H9 (cell line): Measurements from ENCODE around the gene CMTM8. TPM values are rescaled to one million over a fixed set of nuclear protein-coding genes. Genes with fewer than 3 reads are reported as not detected.

Source experiments
- DNase-seq: peaks from one replicate; pipeline ENCODE4 v3.0.0-alpha.2; 2017
- H2AFZ ChIP-seq: one replicate; pipeline ENCODE4 v1.6.1; 2013; ENCODE audit warnings: mild to moderate bottlenecking, low read length, control low read depth, moderate library complexity
- H2AK5ac ChIP-seq: 2 replicates; pipeline ENCODE4 v1.6.1; 2013; ENCODE audit warnings: low read length, control low read depth, mixed read lengths; ENCODE audit not compliant: insufficient read length
- H2BK120ac ChIP-seq: one replicate; pipeline ENCODE4 v1.6.1; 2013; ENCODE audit warnings: low read depth, mild to moderate bottlenecking, low read length, control low read depth, inconsistent platforms; ENCODE audit not compliant: poor library complexity, severe bottlenecking
- H2BK12ac ChIP-seq: 2 replicates; pipeline ENCODE4 v1.6.1; 2013; ENCODE audit warnings: low read length, control low read depth, mixed read lengths, low read depth; ENCODE audit not compliant: insufficient read length
- H2BK15ac ChIP-seq: 2 replicates; pipeline ENCODE4 v1.6.1; 2013; ENCODE audit warnings: low read depth, low read length, control low read depth
- H2BK20ac ChIP-seq: one replicate; pipeline ENCODE4 v1.6.1; 2013; ENCODE audit warnings: low read depth, mild to moderate bottlenecking, low read length, control low read depth, inconsistent platforms; ENCODE audit not compliant: poor library complexity, severe bottlenecking
- H2BK5ac ChIP-seq: 2 replicates; pipeline ENCODE4 v1.6.1; 2013; ENCODE audit warnings: low read length, control low read depth, mixed read lengths; ENCODE audit not compliant: insufficient read length
- H3K14ac ChIP-seq: 2 replicates; pipeline ENCODE4 v1.6.1; 2013; ENCODE audit warnings: low read length, control low read depth; ENCODE audit not compliant: insufficient read depth
- H3K18ac ChIP-seq: 2 replicates; pipeline ENCODE4 v1.6.1; 2013; ENCODE audit warnings: low read depth, mild to moderate bottlenecking, mixed read lengths, low read length, control low read depth; ENCODE audit not compliant: insufficient read length
- H3K23ac ChIP-seq: 2 replicates; pipeline ENCODE4 v1.6.1; 2013; ENCODE audit warnings: low read length, control low read depth, mixed read lengths, low read depth; ENCODE audit not compliant: insufficient read length
- H3K23me2 ChIP-seq: 2 replicates; pipeline ENCODE4 v1.6.1; 2013; ENCODE audit warnings: low read depth, mild to moderate bottlenecking, mixed read lengths, low read length, control low read depth; ENCODE audit not compliant: insufficient read length, poor library complexity, severe bottlenecking
- H3K27ac ChIP-seq: 2 replicates; pipeline ENCODE4 v1.5.1; 2013; ENCODE audit warnings: low read length, control low read depth, mixed read lengths, low read depth; ENCODE audit not compliant: insufficient read length
- H3K27me3 ChIP-seq: 2 replicates; pipeline ENCODE4 v1.6.1; 2013; ENCODE audit warnings: low read length, control low read depth, inconsistent platforms; ENCODE audit not compliant: insufficient read depth
- H3K4ac ChIP-seq: 2 replicates; pipeline ENCODE4 v1.6.1; 2013; ENCODE audit warnings: low read depth, mild to moderate bottlenecking, control low read depth, inconsistent platforms, low read length, moderate library complexity
- H3K4me1 ChIP-seq: 2 replicates; pipeline ENCODE4 v1.6.1; 2013; ENCODE audit warnings: low read length, control low read depth, inconsistent platforms; ENCODE audit not compliant: insufficient read depth
- H3K4me2 ChIP-seq: 2 replicates; pipeline ENCODE4 v1.6.1; 2013; ENCODE audit warnings: low read length, control low read depth, mixed read lengths; ENCODE audit not compliant: insufficient read length, insufficient read depth
- H3K56ac ChIP-seq: 2 replicates; pipeline ENCODE4 v1.6.1; 2013; ENCODE audit warnings: low read depth, mild to moderate bottlenecking, mixed read lengths, low read length, control low read depth; ENCODE audit not compliant: insufficient read length
- H3K79me1 ChIP-seq: 2 replicates; pipeline ENCODE4 v1.6.1; 2013; ENCODE audit warnings: low read depth, mild to moderate bottlenecking, moderate library complexity, low read length, control low read depth, inconsistent platforms; ENCODE audit not compliant: insufficient read depth, poor library complexity, severe bottlenecking
- H3K79me2 ChIP-seq: 2 replicates; pipeline ENCODE4 v1.6.1; 2013; ENCODE audit warnings: low read length, control low read depth, inconsistent platforms; ENCODE audit not compliant: insufficient read depth
- H3K9ac ChIP-seq: 2 replicates; pipeline ENCODE4 v1.6.1; 2013; ENCODE audit warnings: low read length, control low read depth, mixed read lengths; ENCODE audit not compliant: insufficient read length; ENCODE audit errors: extremely low read depth
- H3K9me3 ChIP-seq: one replicate; pipeline ENCODE4 v1.6.1; 2013; ENCODE audit warnings: low read depth, low read length, inconsistent platforms; ENCODE audit not compliant: control insufficient read depth
- H3T11ph ChIP-seq: one replicate; pipeline ENCODE4 v1.6.1; 2013; ENCODE audit warnings: mild to moderate bottlenecking, low read length, control low read depth, inconsistent platforms
- H4K20me1 ChIP-seq: one replicate; pipeline ENCODE4 v1.6.1; 2013; ENCODE audit not compliant: control insufficient read depth, insufficient read length, insufficient read depth
- H4K5ac ChIP-seq: 2 replicates; pipeline ENCODE4 v1.6.1; 2013; ENCODE audit warnings: low read depth, mild to moderate bottlenecking, mixed read lengths, low read length, control low read depth; ENCODE audit not compliant: insufficient read length
- H4K8ac ChIP-seq: replicated peaks from 2 replicates; pipeline ENCODE4 v1.6.1; 2013; ENCODE audit warnings: low read length, control low read depth, mixed read lengths, low read depth; ENCODE audit not compliant: insufficient read length
- H4K91ac ChIP-seq: 2 replicates; pipeline ENCODE4 v1.6.1; 2013; ENCODE audit warnings: low read depth, mild to moderate bottlenecking, moderate library complexity, mixed read lengths, low read length, control low read depth; ENCODE audit not compliant: insufficient read length
- H3K27ac Mint-ChIP-seq, 3 experiments: 2 replicates in 2 of 3; 3 replicates in 1 of 3; pipeline ENCODE4 v1.8.0; 2020 to 2021; ENCODE audit warnings: mixed read lengths in 3 of 3, mild to moderate bottlenecking in 1 of 3, moderate library complexity in 1 of 3
- H3K27me3 Mint-ChIP-seq: 2 replicates; pipeline ENCODE4 v1.8.0; 2021; ENCODE audit warnings: low read depth, mild to moderate bottlenecking, moderate library complexity, mixed read lengths
- H3K36me3 Mint-ChIP-seq, 3 experiments: 2 replicates in 2 of 3; 3 replicates in 1 of 3; pipeline ENCODE4 v1.8.0; 2020 to 2021; ENCODE audit warnings: low read depth in 3 of 3, mixed read lengths in 3 of 3; ENCODE audit not compliant: insufficient read depth in 1 of 3
- H3K4me1 Mint-ChIP-seq, 2 experiments: 2 replicates each; pipeline ENCODE4 v1.8.0; 2020; ENCODE audit warnings: mixed read lengths in 2 of 2
- H3K4me3 Mint-ChIP-seq, 2 experiments: 2 replicates in 1 of 2; 3 replicates in 1 of 2; pipeline ENCODE4 v1.8.0; 2020 to 2021; ENCODE audit warnings: mild to moderate bottlenecking in 2 of 2, mixed read lengths in 2 of 2, moderate library complexity in 1 of 2
- H3K9me3 Mint-ChIP-seq, 2 experiments: 2 replicates in 1 of 2; 3 replicates in 1 of 2; pipeline ENCODE4 v1.8.0; 2020; ENCODE audit warnings: mild to moderate bottlenecking in 2 of 2, mixed read lengths in 2 of 2, moderate library complexity in 1 of 2
- CTCF ChIP-seq: fragments of 200-600 bp; sonication (generic); conservative IDR thresholded peaks from 3 replicates; pipeline ENCODE4 v1.8.0; 2021; ENCODE audit warnings: antibody characterized with exemption, mild to moderate bottlenecking
- WGBS: extraction: QIAGEN DNeasy Blood & Tissue Kit; methylation state at CpG from one replicate; pipeline ENCODE4 v1.1.7; 2013; ENCODE audit warnings: missing lambda C conversion rate, low lambda C conversion rate, mixed read lengths; ENCODE audit not compliant: insufficient read length; ENCODE audit errors: extremely low coverage; 5-methylcytosine and 5-hydroxymethylcytosine counted together
- total RNA-seq: library from RNA; stranded (reverse); gene quantifications from 2 replicates; pipeline ENCODE4 v1.2.1, GENCODE V29; 2021

Gene CMTM8
- total RNA-seq, 1 experiment from 2014 or later, result 4.0 TPM

GRCh38 chr3:32406486-32407408 lies 168.3 kb downstream of the CMTM8 start:
- WGBS, result no CpG with 5 or more reads among the region's 7 CpGs
- Histone ChIP-seq H3K4ac (no peak overlapping the region), H2BK12ac (no peak overlapping the region), H4K5ac (no peak overlapping the region), H3K9me3 (no peaks in the 10 kb centered on the region), H3K23ac (no peak overlapping the region), H3K27me3 (no peaks in the 10 kb centered on the region), H3K4me2 (no peak overlapping the region), H3K79me2 (peaks cover 4% of the 10 kb centered on the region; the same call in 1 of the 2 replicates), H3K56ac (no peak overlapping the region), H2BK5ac (no peak overlapping the region), H2BK15ac (no peak overlapping the region), H2AFZ (no peak overlapping the region), H2BK120ac (no peak overlapping the region), H4K20me1 (no peaks in the 10 kb centered on the region), H2BK20ac (no peak overlapping the region), H3K79me1 (no peaks in the 10 kb centered on the region), H3K14ac (no peak overlapping the region), H3K23me2 (no peaks in the 10 kb centered on the region), H4K8ac (no peak overlapping the region), H3K27ac (no peak overlapping the region), H3T11ph (no peak overlapping the region), H3K9ac (no peak overlapping the region), H3K4me1 (peaks cover 7% of the 10 kb centered on the region; the same call in 1 of the 2 replicates), H3K18ac (no peak overlapping the region), H2AK5ac (no peak overlapping the region), H4K91ac (no peak overlapping the region)
- no peak for TF ChIP-seq CTCF
- Mint-ChIP-seq H3K27ac (peak overlapping the region in 2 of 3 experiments; percentile 7 to 84; a peak in 2 of 7 replicates), H3K27me3 (0 out of 2 replicates have a peak, but pooled peaks cover 1% of the 10 kb centered on the region), H3K9me3 (no peaks in the 10 kb centered on the region), H3K36me3 (peaks cover 0 to 7% (median 3%) of the 10 kb centered on the region in 3 experiments; a peak in 4 of 7 replicates), H3K4me3 (no peak overlapping the region), H3K4me1 (peaks cover 52 to 57% of the 10 kb centered on the region in 2 experiments)
- no peak for DNase-seq
